Cardiac fibroblast (primary cell): Measurements from ENCODE around the gene SHFL.

Source experiments
- DNase-seq, 2 donors: peaks; one replicate each; pipeline versions ENCODE4 v3.0.0 to v3.0.0-alpha.2; 2010; ENCODE audit warnings: low read depth in 2 of 2
- H3K4me3 ChIP-seq, 2 donors: replicated peaks in 1 of 2; 1 replicate in 1 of 2; 2 replicates in 1 of 2; pipeline ENCODE4 v1.5.1; 2011; ENCODE audit warnings: low read depth in 2 of 2, low read length in 2 of 2, mild to moderate bottlenecking in 2 of 2, moderate library complexity in 1 of 2
- CTCF ChIP-seq: IDR thresholded peaks from one replicate; pipeline ENCODE4 v1.5.1; 2011; ENCODE audit warnings: low read depth, mild to moderate bottlenecking, low read length, inconsistent platforms

SHFL gene

GRCh38 chr19:10138879-10139795 is 53.0 kb downstream of the SHFL start:
- DNase-seq = no peak
- H3K4me3 ChIP-seq = no peak overlapping the region
- no peak for TF ChIP-seq CTCF

DNA sequence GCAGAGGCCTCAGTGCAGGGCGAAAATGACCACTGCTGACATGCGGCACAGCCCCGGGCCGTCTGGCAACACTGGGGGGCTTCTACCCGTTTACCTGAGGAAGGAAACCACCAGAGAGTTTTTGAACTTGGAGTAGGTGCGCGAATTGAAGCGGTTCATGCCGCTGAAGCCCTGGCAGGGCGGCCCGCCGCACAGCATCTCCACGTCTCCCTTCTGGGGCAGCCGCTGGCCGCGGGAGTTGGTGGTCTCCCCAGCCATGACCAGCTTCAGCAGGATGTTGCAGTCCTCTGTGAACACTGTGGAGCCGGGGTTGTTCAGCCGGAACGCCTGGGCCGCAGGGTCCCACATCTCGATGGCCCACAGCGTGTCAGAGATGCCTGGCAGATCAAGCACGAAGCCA is 53.8 kb downstream of the SHFL start:
- H3K4me3 ChIP-seq = no peak overlapping the region
- no peak for TF ChIP-seq CTCF
- DNase-seq = no peak

- DNase-seq = no peak
- H3K4me3 ChIP-seq = no peak overlapping the region
- TF ChIP-seq CTCF = no peak
These were observed 55.4 kb downstream of the SHFL start for GRCh38 chr19:10141479-10141878.

GRCh38 chr19:10141973-10142372 is 55.9 kb downstream of the SHFL start:
- DNase-seq = no peak
- no peak overlapping the region for H3K4me3 ChIP-seq
- no peak for TF ChIP-seq CTCF
